HEK293 (cell line): Measurements from ENCODE around the gene OR52K2.

Experiments
- BCL11A ChIP-seq: fragments of 450-650 bp; formaldehyde crosslinking; IDR thresholded peaks from 2 replicates; pipeline ENCODE4 v1.5.1; 2016; ENCODE audit warnings: low read depth, missing biosample characterization, missing genetic modification characterization
- GLI4 ChIP-seq: fragments of 450-650 bp; formaldehyde crosslinking; IDR thresholded peaks from 2 replicates; pipeline ENCODE4 v1.5.1; 2016; ENCODE audit warnings: missing biosample characterization, missing genetic modification characterization
- SP2 ChIP-seq: fragments of 450-650 bp; formaldehyde crosslinking; IDR thresholded peaks from 2 replicates; pipeline ENCODE4 v1.5.1; 2016; ENCODE audit warnings: missing biosample characterization, missing genetic modification characterization
- TRIM28 ChIP-seq: IDR thresholded peaks from 2 replicates; pipeline ENCODE4 v1.6.1; 2011; ENCODE audit warnings: low read length, control low read depth, borderline replicate concordance
- ZFP3 ChIP-seq: fragments of 450-650 bp; formaldehyde crosslinking; IDR thresholded peaks from 2 replicates; pipeline ENCODE4 v1.5.1; 2016; ENCODE audit warnings: low read depth, missing biosample characterization, missing genetic modification characterization
- ZNF112 ChIP-seq: fragments of 450-650 bp; formaldehyde crosslinking; IDR thresholded peaks from 2 replicates; pipeline ENCODE4 v1.5.0; 2017; ENCODE audit warnings: missing biosample characterization, missing genetic modification characterization
- ZNF155 ChIP-seq: fragments of 450-650 bp; formaldehyde crosslinking; IDR thresholded peaks from 2 replicates; pipeline ENCODE4 v1.5.1; 2016; ENCODE audit warnings: missing biosample characterization, missing genetic modification characterization
- ZNF175 ChIP-seq: fragments of 450-650 bp; formaldehyde crosslinking; IDR thresholded peaks from 2 replicates; pipeline ENCODE4 v1.5.1; 2016; ENCODE audit warnings: missing biosample characterization, missing genetic modification characterization
- ZNF521 ChIP-seq: fragments of 450-650 bp; formaldehyde crosslinking; IDR thresholded peaks from 2 replicates; pipeline ENCODE4 v1.5.1; 2017; ENCODE audit warnings: missing biosample characterization, mild to moderate bottlenecking, missing genetic modification characterization
- TF ChIP-seq, protein P1 (sequence below): fragments of 450-650 bp; formaldehyde crosslinking; IDR thresholded peaks from 2 replicates; pipeline ENCODE4 v1.5.1; 2016; ENCODE audit warnings: missing biosample characterization, missing genetic modification characterization
- TF ChIP-seq, protein P2 (sequence below): fragments of 450-650 bp; formaldehyde crosslinking; IDR thresholded peaks from 2 replicates; pipeline ENCODE4 v1.5.1; 2016; ENCODE audit warnings: missing biosample characterization, missing genetic modification characterization
- TF ChIP-seq, protein P3 (sequence below): fragments of 450-650 bp; formaldehyde crosslinking; IDR thresholded peaks from 2 replicates; pipeline ENCODE4 v1.5.1; 2016; ENCODE audit warnings: missing biosample characterization, missing genetic modification characterization
- TF ChIP-seq, protein P4 (sequence below): fragments of 450-650 bp; formaldehyde crosslinking; IDR thresholded peaks from 2 replicates; pipeline ENCODE4 v1.5.1; 2016; ENCODE audit warnings: missing biosample characterization, missing genetic modification characterization
- TF ChIP-seq, protein P5 (sequence below): fragments of 450-650 bp; IDR thresholded peaks from 2 replicates; pipeline ENCODE4 v1.5.1; 2018; ENCODE audit warnings: missing biosample characterization, missing genetic modification characterization

DNA sequence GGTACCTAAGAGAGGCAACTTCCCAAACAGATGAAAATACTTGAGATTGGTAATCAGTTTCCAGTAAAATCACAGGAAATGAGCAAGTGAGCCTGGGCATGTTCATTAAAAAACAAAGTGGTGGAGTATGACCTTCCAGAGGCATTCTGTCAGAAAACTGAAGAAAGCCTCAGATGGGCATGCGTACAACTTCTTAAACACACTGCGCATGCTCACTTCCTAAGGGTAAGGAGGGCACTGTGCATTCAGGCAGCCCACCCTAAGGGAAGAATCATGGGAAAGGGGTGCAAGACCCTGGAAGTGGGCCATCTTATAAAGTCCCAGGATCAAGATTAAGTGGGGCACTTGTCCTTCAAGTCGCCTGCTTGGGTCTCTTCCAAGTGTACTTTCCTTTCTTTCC lies 4.0 kb downstream of the OR52K2 start:
- TF ChIP-seq, protein P1, sequence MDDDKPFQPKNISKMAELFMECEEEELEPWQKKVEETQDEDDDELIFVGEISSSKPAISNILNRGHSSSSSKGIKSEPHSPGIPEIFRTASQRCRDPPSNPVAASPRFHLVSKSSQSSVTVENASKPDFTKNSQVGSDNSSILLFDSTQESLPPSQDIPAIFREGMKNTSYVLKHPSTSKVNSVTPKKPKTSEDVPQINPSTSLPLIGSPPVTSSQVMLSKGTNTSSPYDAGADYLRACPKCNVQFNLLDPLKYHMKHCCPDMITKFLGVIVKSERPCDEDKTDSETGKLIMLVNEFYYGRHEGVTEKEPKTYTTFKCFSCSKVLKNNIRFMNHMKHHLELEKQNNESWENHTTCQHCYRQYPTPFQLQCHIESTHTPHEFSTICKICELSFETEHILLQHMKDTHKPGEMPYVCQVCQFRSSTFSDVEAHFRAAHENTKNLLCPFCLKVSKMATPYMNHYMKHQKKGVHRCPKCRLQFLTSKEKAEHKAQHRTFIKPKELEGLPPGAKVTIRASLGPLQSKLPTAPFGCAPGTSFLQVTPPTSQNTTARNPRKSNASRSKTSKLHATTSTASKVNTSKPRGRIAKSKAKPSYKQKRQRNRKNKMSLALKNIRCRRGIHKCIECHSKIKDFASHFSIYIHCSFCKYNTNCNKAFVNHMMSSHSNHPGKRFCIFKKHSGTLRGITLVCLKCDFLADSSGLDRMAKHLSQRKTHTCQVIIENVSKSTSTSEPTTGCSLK, result no peak
- TF ChIP-seq, protein P2, sequence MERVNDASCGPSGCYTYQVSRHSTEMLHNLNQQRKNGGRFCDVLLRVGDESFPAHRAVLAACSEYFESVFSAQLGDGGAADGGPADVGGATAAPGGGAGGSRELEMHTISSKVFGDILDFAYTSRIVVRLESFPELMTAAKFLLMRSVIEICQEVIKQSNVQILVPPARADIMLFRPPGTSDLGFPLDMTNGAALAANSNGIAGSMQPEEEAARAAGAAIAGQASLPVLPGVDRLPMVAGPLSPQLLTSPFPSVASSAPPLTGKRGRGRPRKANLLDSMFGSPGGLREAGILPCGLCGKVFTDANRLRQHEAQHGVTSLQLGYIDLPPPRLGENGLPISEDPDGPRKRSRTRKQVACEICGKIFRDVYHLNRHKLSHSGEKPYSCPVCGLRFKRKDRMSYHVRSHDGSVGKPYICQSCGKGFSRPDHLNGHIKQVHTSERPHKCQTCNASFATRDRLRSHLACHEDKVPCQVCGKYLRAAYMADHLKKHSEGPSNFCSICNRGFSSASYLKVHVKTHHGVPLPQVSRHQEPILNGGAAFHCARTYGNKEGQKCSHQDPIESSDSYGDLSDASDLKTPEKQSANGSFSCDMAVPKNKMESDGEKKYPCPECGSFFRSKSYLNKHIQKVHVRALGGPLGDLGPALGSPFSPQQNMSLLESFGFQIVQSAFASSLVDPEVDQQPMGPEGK (tag by site-specific recombination), result no peak
- TF ChIP-seq GLI4 (tag by site-specific recombination) (no peak), ZNF112 (tag by site-specific recombination) (no peak), ZNF521 (no peak), ZFP3 (tag by site-specific recombination) (no peak), SP2 (tag by site-specific recombination) (no peak), TRIM28 (no peak), ZNF155 (tag by site-specific recombination) (no peak), ZNF175 (tag by site-specific recombination) (no peak), BCL11A (tag by site-specific recombination) (no peak)
- TF ChIP-seq, protein P3, sequence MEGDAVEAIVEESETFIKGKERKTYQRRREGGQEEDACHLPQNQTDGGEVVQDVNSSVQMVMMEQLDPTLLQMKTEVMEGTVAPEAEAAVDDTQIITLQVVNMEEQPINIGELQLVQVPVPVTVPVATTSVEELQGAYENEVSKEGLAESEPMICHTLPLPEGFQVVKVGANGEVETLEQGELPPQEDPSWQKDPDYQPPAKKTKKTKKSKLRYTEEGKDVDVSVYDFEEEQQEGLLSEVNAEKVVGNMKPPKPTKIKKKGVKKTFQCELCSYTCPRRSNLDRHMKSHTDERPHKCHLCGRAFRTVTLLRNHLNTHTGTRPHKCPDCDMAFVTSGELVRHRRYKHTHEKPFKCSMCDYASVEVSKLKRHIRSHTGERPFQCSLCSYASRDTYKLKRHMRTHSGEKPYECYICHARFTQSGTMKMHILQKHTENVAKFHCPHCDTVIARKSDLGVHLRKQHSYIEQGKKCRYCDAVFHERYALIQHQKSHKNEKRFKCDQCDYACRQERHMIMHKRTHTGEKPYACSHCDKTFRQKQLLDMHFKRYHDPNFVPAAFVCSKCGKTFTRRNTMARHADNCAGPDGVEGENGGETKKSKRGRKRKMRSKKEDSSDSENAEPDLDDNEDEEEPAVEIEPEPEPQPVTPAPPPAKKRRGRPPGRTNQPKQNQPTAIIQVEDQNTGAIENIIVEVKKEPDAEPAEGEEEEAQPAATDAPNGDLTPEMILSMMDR, result no peak
- TF ChIP-seq, protein P4, sequence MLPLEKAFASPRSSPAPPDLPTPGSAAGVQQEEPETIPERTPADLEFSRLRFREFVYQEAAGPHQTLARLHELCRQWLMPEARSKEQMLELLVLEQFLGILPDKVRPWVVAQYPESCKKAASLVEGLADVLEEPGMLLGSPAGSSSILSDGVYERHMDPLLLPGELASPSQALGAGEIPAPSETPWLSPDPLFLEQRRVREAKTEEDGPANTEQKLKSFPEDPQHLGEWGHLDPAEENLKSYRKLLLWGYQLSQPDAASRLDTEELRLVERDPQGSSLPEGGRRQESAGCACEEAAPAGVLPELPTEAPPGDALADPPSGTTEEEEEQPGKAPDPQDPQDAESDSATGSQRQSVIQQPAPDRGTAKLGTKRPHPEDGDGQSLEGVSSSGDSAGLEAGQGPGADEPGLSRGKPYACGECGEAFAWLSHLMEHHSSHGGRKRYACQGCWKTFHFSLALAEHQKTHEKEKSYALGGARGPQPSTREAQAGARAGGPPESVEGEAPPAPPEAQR (tag by site-specific recombination), result no peak
- TF ChIP-seq, protein P5, sequence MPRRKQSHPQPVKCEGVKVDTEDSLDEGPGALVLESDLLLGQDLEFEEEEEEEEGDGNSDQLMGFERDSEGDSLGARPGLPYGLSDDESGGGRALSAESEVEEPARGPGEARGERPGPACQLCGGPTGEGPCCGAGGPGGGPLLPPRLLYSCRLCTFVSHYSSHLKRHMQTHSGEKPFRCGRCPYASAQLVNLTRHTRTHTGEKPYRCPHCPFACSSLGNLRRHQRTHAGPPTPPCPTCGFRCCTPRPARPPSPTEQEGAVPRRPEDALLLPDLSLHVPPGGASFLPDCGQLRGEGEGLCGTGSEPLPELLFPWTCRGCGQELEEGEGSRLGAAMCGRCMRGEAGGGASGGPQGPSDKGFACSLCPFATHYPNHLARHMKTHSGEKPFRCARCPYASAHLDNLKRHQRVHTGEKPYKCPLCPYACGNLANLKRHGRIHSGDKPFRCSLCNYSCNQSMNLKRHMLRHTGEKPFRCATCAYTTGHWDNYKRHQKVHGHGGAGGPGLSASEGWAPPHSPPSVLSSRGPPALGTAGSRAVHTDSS (tag by site-specific recombination), result no peak
